RWPE1 (cell line): Measurements from ENCODE around the gene COPRS.
A peak's percentile ranks its signal among the peaks of the same experiment; 100 is the strongest.

Source experiments
- CTCF ChIA-PET: fragments of 350-600 bp; sonication (Branson Sonifier 250); formaldehyde crosslinking; extraction: SDS; loops from one replicate; lab custom pipeline; 2021; lab: Yijun Ruan, JAX
- POLR2A ChIA-PET: fragments of 400-600 bp; formaldehyde crosslinking; extraction: SDS; loops from one replicate; lab custom pipeline; 2020; ENCODE audit warnings: antibody characterized with exemption; ENCODE audit not compliant: low non-redundant PET; lab: Yijun Ruan, JAX
- DNase-seq: peaks from one replicate; pipeline ENCODE4 v3.0.0; 2012; ENCODE audit warnings: low spot score
- H3K27ac ChIP-seq: fragments of 450-650 bp; 2 replicates; pipeline ENCODE4 v1.5.1; 2017
- TF ChIP-seq, protein P1 (sequence below): fragments of 450-650 bp; conservative IDR thresholded peaks from 2 replicates; pipeline ENCODE4 v1.5.1; 2017; ENCODE audit warnings: low read depth, mild to moderate bottlenecking

Gene COPRS

DNA sequence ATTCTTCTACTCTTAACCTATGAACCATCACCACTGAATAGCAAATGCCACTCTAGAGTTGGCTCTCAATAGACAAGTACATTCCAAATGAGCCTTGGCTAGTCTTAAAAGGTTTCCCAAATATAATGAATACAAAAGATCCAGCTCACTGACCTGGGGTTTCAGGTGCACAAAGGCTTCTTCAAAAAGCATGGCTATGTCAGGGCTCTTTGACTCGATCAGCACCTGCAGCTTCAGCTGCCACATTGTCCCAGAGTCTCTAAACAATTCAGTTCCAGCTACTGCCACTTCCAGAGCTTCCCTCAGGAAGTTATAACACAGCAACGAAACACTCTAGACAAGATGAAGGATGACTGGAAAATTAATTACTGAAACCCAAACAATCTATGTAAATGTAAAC is 16.0 kb upstream of the COPRS start:
- TF ChIP-seq, protein P1, sequence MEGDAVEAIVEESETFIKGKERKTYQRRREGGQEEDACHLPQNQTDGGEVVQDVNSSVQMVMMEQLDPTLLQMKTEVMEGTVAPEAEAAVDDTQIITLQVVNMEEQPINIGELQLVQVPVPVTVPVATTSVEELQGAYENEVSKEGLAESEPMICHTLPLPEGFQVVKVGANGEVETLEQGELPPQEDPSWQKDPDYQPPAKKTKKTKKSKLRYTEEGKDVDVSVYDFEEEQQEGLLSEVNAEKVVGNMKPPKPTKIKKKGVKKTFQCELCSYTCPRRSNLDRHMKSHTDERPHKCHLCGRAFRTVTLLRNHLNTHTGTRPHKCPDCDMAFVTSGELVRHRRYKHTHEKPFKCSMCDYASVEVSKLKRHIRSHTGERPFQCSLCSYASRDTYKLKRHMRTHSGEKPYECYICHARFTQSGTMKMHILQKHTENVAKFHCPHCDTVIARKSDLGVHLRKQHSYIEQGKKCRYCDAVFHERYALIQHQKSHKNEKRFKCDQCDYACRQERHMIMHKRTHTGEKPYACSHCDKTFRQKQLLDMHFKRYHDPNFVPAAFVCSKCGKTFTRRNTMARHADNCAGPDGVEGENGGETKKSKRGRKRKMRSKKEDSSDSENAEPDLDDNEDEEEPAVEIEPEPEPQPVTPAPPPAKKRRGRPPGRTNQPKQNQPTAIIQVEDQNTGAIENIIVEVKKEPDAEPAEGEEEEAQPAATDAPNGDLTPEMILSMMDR = no peak
- DNase-seq = no peak
- no peak overlapping the region for H3K27ac ChIP-seq
- POLR2A ChIA-PET = no interaction called here
- CTCF ChIA-PET = no interaction called here

DNA sequence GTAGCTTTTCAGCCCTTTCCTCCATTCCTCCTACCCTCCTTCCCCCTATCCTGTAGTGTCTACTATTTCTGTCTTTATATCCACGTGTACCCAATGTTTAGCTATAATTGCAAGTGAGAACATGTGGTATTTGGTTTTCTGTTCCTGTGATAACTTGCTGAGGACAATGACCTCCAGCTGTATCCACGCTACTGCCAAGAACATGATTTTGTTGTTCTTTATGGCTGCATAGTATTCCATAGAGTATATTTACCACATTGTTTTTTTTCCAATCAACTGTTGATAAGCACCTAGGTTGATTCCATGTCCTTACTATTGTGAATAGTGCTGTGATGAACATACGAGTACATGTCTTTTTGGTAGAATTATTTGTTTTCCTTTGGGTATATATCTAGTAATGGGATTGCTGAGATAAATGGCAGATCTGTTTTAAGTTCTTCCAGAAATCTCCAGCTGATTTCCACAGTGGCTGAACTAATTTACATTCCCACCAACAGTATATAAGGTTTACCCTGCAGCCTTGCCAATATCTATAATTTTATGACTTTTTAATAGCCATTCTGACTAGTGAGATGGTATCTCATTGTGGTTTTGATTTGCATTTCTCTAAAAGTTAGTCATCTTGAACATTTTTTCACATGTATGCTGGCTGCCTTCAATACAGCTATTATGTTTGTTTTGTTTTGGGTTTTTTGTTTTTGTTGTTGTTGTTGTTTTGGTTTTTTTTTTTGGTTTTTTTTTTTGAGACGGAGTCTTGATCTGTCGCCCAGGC is 10.9 kb upstream of the COPRS start:
- DNase-seq = no peak
- TF ChIP-seq, protein P1 = no peak
- ChIA-PET POLR2A (no interaction called here), CTCF (interaction anchor here (0.6 kb wide), 2 partner anchors 759 to 1695 kb away, joined by 3 to 5 read pairs; no protein-coding TSS in a partner anchor)
- H3K27ac ChIP-seq = no peak overlapping the region

DNA sequence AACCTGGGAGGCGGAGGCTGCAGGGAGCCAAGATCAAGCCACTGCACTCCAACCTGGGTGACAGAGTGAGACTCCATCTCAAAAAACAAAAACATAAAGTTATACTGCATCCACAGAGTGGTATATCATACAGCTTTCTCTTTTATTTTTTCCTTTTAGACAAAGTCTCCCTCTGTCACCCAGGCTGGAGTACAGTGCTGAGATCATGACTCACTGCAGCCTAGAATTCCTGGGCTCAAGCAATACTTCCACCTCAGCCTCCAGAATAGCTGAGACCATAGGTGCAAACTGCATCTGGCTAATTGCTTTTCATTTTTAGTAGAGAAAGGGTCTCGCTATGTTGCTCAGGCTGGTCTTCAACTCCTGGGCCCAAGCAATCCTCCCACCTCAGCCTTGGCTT is 10.0 kb upstream of the COPRS start:
- TF ChIP-seq, protein P1 = no peak
- DNase-seq = no peak
- ChIA-PET POLR2A (no interaction called here), CTCF (no interaction called here)
- no peak overlapping the region for H3K27ac ChIP-seq

DNA sequence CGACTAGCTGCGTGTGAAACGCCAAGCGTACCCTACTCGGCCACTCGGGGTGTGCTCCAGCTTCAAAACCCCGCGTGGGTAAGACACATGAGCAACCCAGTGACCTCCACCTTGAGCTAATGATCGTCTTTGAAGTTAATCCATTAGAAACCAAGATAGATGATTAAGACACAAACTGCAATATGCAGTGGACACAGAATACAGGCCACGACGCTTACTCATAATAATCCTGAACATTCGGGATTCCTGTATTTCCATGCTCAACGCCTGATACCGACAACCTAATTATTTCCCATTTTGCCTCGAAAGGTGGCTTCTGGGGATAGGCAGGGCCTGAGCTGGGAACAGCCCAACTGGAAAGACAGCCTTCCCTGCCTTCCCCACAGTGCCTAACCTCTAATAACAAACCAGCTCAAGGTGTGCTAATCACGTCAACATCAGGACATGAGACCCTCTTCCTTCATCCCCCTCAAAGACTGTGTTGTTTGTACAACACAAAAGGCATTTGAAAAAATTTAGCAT is 504 bp upstream of the COPRS start:
- CTCF ChIA-PET = interaction anchor here (0.6 kb wide), 1 partner anchor 17 kb away, joined by 3 read pairs; no protein-coding TSS in a partner anchor
- peak overlapping the region; percentile 84 for H3K27ac ChIP-seq
- DNase-seq = peak; percentile 15
- POLR2A ChIA-PET = no interaction called here
- TF ChIP-seq, protein P1 = no peak

DNA sequence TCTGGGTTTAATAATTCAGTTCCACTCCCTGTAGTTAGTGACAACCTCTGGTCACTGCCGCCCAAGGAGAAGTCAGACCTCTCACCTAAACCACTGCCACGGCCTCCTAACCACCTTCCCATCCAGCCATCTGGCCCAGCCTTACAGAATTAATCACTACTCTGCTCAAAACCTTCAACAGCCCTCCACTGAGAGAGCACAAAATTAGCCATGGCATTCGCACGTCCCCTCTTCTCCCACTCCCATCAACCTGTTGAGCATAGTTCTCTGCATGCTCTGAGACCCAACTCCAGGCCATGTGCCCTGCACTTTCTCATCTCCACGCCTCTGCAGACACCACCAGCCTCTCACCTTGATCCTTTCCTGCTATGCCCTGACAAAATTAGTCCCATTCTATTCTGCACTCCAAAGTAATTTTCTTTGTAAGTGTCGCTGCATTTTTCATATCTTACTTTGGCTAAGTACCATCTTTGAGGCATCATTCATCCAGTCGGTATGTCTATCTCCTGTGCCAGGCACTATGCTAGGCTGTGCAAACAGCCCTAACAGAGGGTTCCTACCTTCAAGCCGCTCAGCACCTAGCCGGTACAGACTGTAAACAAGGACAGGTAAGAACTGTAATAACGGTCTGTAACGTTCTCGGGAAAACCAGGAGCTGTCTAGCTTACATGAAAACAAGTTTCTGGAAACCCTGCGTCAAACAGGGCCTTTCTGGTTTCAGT is 963 bp downstream of the COPRS start:
- peak overlapping the region; percentile 84 for H3K27ac ChIP-seq
- no peak for DNase-seq
- ChIA-PET CTCF (interaction anchor here (0.5 to 0.8 kb wide), 2 partner anchors 12 to 369 kb away, joined by 3 read pairs; no protein-coding TSS in a partner anchor), POLR2A (interaction anchor here (0.6 kb wide), 1 partner anchor 413 kb away, joined by 3 read pairs; no protein-coding TSS in a partner anchor)
- TF ChIP-seq, protein P1 = no peak

DNA sequence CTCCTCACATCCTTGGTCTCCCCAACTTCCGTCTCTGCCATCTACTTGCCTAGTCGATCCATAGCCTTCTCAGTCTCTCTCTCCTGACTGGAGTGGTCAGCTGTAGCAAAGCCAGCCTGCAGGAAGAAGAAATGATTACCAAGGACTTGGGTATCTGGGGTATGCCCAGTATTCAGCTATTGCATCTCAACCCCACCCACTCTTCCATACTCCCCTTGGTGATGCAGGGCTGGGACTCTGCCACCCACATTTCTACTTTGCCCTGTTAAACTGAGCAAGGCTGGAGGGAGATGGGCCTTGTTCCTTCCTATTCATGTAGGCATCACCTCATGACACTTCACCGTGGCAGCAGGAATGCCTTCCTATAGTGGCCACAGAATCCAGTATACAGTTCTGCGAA is 2.3 kb downstream of the COPRS start:
- H3K27ac ChIP-seq = no peak overlapping the region
- DNase-seq = no peak
- ChIA-PET POLR2A (no interaction called here), CTCF (interaction anchor here (0.9 to 2.1 kb wide), 2 partner anchors 14 to 298 kb away, joined by 3 to 7 read pairs; no protein-coding TSS in a partner anchor)
- TF ChIP-seq, protein P1 = no peak
